ENCODE data around the gene NTN3. TPM values are rescaled to one million over a fixed set of nuclear protein-coding genes. Genes with fewer than 3 reads are reported as not detected.
A peak's percentile ranks its signal among the peaks of the same experiment; 100 is the strongest.
"Not testable (repeated sequence)": the region's sequence is repeated elsewhere in the genome, so short reads cannot be mapped to it uniquely, and the experiment has no call there.

Gene NTN3
- total RNA-seq, 1 donor from 2014 or later: not detected

- DNase-seq (ENCODE audit: low read depth, low spot score): not testable (repeated sequence)
These were observed 29.8 kb upstream of the NTN3 start for GRCh38 chr16:2441143-2441804.

- no peak for DNase-seq (ENCODE audit: low read depth, low spot score)
These were observed 27.5 kb upstream of the NTN3 start for GRCh38 chr16:2443555-2443954.

- no peak for DNase-seq (ENCODE audit: low read depth, low spot score)
These were observed 23.0 kb upstream of the NTN3 start for GRCh38 chr16:2447920-2448583.

GRCh38 chr16:2449118-2449517 lies 22.0 kb upstream of the NTN3 start:
- no peak for DNase-seq (ENCODE audit: low read depth, low spot score)

GRCh38 chr16:2450535-2450934 lies 20.6 kb upstream of the NTN3 start:
- no peak for DNase-seq (ENCODE audit: low read depth, low spot score)

GRCh38 chr16:2450975-2451381 lies 20.1 kb upstream of the NTN3 start:
- DNase-seq (ENCODE audit: low read depth, low spot score): no peak

- no peak for DNase-seq (ENCODE audit: low read depth, low spot score)
These were observed 19.2 kb upstream of the NTN3 start for GRCh38 chr16:2451851-2452320.

GRCh38 chr16:2452650-2453049 lies 18.4 kb upstream of the NTN3 start:
- no peak for DNase-seq (ENCODE audit: low read depth, low spot score)

GRCh38 chr16:2455081-2455845 lies 15.8 kb upstream of the NTN3 start:
- DNase-seq (ENCODE audit: low read depth, low spot score): no peak

GRCh38 chr16:2456551-2457153 lies 14.4 kb upstream of the NTN3 start:
- DNase-seq (ENCODE audit: low read depth, low spot score): no peak

GRCh38 chr16:2457267-2457666 lies 13.8 kb upstream of the NTN3 start:
- DNase-seq (ENCODE audit: low read depth, low spot score): no peak

GRCh38 chr16:2457946-2458345 lies 13.2 kb upstream of the NTN3 start:
- DNase-seq (ENCODE audit: low read depth, low spot score): no peak

- no peak for DNase-seq (ENCODE audit: low read depth, low spot score)
These were observed 12.0 kb upstream of the NTN3 start for GRCh38 chr16:2458887-2459646.

GRCh38 chr16:2459647-2460390 lies 11.3 kb upstream of the NTN3 start, which contains the start of gene TEDC2:
TSS of gene TEDC2 (plus strand) at chr16:2460109. CDS start at chr16:2460145, 36 bp downstream.
- DNase-seq (ENCODE audit: low read depth, low spot score): peak; percentile 60

GRCh38 chr16:2460391-2460713 lies 10.7 kb upstream of the NTN3 start:
- DNase-seq (ENCODE audit: low read depth, low spot score): no peak

- no peak for DNase-seq (ENCODE audit: low read depth, low spot score)
These were observed 10.2 kb upstream of the NTN3 start for GRCh38 chr16:2460916-2461315.

- no peak for DNase-seq (ENCODE audit: low read depth, low spot score)
These were observed 8.8 kb upstream of the NTN3 start for GRCh38 chr16:2462031-2462866.

GRCh38 chr16:2464333-2464732 lies 6.8 kb upstream of the NTN3 start:
- DNase-seq (ENCODE audit: low read depth, low spot score): no peak

GRCh38 chr16:2465653-2466415 lies 5.3 kb upstream of the NTN3 start:
- DNase-seq (ENCODE audit: low read depth, low spot score): no peak

All from pulmonary artery endothelial cell (primary cell).